CD1c-positive myeloid dendritic cell (primary cell): ENCODE results near the gene BACH2.

Experiments
- DNase-seq: peaks from one replicate; pipeline ENCODE4 v3.0.0-alpha.2; 2016; ENCODE audit errors: extremely low spot score

BACH2 gene

DNA sequence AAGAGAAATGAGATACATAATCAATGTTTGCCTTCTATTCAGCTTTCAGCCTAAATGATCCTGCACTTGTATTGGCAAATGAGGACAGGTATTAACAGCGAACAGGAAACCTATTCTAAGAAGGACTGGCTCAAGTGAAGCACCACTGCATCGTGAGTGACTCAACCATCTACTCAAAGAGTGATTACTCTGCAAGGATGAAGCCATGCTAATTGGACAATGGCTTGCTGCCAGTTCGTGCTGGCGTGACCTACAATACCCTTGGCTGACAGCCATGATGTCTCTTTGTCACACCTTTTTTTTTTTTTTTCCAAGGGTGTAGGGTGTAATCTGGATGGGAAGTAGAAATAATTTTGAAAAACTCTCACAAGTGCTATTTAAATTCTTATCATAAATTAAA lies 297.5 kb downstream of the BACH2 start:
- DNase-seq, result no peak

DNA sequence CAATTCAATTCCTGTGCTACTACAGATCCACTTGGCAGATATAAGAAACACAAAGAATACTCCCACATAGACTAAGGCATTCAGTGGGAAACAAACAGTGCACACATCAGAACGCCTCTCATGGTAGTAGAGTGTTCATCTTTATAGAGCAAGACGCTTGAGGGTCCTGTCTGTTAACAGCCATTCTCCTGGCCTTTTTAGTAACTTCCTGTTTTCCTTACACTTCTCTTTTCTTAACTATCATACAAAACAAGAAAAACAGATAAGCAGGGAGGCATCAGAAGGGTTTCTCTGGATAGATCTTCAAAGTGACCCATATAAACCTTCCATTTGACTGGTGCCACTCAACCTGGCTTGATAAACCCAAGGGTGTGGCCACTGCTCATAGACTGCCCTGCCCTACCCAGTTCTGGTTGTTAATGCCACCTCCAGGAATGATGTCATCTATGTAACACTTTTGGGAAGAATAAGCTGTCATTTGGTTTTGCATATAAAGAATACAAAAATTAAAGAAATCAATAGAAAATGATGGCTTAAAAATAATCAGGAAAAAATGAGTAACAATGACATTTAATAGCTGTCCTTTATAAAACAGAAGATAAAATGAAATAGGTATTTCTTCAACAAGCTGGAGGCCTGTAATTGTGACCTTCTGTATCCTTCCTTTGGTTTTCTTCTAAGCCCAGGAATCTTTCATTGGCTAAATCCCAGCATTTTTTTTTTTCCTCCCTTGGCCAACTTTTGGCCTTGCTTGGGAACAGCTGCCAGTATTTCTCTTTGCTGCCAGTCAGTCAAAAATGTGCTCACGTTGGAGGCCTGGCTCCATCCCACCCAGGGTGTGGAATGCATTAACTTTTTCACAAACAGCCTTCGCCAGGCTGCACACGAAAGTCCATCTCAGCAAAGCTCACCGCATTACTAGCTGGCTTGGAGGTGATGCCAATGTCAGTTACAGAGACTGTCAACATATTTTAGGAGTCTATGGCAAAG lies 298.9 kb downstream of the BACH2 start:
- DNase-seq, result peak; percentile 6

DNA sequence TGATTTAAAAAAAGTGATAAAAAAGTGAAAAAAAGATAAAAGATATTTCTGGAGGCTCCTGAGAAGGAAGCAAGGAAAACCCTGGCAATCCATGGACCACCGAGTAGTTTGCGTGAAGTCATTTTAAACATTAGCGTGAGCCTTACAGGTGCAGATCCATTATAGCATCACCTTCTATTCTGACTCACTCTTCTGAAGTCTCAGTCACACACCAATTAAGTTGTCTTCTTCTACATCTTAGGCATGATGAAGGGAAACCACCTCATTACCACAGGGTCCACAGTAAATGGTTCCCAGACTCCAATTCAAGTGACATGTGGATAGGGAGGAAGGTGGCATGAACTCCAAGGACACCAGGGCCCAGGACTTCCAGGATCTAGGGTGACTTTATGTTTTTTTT lies 303.2 kb downstream of the BACH2 start:
- no peak for DNase-seq

DNA sequence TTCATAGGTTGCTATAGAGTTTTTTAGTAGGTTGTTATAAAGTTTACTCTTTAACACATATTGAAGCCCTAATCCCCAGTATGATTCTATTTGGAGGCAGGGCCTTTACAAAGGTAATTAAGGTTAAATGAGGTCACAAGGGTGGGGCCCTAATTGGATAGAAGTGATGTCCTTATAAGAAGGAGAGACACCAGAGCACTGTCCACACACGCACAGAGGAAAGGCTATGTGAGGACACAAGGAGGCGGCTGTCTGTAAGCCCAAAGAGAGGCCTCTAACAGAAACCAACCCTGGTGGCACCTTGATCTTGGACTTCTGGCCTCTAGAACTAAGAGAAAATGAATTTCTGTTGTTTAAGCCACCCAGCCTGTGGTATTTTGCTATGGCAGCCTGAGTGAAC lies 303.8 kb downstream of the BACH2 start:
- no peak for DNase-seq

DNA sequence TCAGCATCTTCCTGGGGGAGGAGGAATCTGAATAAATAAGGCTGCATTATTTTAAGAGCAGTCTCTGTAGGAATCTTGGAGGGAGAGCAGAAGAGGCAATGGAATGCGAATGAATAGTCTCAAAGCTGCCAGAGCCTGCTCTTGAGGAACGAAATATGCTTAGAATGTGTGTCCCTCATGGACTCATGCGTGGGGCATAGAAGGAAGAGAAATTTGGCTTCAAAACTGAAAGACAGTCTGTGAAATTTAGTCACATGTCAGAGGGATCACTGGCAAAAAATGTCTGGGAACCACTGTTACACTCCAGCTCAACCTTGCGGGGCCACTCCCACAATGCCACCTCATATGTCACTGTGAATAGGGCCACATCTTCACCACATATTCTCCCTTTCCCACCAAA lies 306.9 kb downstream of the BACH2 start:
- DNase-seq, result no peak

DNA sequence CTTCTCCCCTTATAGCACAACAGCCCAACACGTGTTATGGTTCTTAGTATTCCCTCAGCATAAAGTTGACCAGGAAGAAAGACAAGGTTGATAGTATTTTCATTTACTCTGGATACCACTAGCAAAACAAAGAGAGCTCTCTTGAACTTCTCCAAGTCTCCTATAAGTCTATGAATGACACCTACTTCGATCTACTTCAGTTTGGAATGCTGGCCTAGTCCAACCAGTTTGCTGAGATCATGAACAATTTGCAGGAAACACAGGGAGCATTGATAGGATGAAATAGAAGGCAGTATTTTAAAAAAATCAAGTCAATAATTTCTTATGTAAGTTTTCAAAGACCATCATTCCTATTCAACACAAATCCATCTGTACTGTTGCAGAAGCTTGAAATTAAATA lies 308.8 kb downstream of the BACH2 start:
- DNase-seq, result no peak

DNA sequence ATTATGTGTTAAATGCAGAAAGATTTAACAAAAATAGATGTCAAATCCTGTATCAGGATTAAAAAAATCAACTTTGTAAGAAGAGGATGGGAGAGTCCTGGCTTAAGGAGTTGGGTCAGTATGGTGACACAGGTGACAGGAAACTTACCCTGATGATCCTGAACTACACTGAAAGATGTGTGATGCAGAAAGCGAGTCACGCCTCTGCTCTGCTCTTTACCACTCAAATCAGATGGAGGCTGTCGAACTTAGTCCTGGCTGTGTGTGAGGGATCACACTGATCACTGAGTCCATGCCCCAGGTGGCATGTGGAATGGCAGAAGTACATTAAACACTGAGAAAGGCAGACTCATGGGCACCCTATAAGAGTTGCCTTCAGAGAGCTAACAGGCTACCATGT lies 309.5 kb downstream of the BACH2 start:
- no peak for DNase-seq

DNA sequence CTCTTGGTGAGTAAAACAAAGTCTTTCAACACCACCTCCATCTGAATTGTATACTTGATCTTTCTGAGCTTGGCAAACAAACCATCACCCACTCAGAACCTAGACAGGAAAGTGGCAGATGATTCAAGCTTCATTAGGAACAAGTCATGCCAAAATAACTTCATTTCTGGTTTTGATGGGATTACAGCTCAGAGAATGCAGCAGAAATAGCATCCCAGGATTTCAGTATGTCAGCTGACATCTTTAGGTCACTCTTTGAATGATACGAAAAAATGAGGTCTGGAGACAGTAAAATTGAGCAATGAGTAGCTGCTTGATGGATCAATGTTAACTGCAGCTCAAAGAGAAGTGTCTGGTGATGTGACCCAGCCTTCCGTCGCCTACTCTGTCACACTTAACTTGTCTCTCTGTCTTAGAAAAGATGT lies 310.0 kb downstream of the BACH2 start:
- no peak for DNase-seq

DNA sequence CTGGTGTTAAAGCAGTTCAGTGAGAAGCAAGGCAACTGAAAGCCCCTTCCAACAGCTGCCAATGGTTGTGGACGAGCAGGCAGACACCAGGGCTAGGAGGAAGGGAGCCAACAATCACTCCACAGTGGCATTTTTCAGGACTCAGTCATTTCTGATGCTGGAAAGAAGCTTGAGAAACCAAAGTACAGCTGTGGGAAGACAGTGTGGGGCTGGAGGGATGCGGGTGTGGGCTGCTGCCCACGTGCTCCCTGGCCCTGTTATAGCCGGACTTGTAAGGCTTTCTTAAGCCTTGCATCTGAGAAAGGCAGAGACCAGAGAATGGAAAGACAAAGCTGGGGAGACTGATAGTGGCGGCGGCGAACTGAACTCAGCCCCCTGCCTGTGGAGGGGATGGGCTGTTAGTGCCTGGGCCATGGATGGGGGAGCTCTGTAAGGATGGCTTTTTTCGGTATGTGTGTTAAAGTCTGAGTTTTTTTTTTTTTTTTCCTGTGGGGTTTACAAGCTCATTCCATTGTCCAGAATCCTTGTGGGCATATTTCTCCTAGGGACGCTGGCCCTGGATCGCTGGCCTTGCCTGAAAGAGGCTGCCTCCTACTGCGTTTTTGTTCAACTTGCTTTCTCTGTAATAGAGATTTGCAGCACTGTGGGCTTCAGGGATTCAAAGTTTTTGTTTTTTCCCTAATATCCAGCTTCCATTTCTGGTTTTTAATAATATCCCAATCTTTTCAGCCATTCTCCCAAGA lies 310.7 kb downstream of the BACH2 start:
- no peak for DNase-seq

DNA sequence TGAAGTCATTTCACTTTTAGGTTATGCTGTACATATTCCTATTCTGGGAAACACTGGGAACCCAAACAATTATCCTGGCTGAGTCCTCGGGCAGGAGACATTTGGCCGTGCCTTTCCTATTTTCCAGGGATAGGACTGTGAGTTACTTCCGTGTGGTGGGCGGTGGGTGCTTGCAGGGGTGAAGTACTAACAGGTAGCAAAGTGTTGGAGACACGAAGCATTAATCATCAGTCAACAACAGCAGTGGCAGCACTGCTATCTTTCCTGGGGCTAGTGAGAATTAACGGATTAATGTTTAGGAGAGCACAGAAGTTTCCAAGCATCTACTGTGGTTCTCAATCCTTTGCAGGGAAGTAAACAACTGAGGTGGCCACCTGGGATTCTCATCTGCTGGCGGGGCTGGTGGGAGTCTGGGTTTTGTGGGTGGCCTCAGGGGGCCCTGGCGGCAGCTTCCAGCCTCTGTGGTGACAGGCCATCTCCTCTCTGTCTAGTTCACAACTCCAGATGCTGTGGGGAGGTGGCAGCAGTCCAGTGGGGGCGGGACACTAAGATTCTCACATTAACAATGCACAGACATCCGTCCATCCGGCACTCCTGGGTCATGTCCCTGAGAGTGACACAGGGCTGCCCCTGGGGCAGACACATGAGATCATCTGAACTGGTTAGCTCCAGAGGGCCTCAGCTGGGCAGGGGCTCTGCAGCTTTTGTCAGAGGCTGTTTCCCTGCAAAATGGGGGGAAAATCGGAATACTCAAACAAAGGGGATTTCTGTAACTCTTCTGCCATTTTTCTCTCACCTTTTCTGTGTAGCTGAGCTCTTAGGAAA lies 311.5 kb downstream of the BACH2 start:
- no peak for DNase-seq

DNA sequence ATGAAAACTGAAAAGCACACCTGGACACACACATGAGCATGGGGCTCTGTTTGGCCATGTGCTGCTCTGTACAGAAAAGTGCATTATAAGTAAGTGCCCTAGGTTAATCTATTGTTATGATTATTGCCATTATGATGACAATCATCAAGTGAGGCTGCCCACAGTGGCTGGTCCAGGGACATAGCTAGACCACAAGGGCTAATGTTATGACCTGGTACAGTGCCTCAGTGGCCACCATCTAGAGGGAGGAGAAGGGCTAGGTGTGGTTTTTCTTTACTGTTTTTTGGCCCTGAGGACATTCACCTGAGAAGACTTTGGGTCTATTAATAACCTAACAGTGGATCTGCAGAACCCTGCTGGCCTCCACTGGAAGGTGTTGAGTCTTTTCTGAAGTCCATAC lies 316.3 kb downstream of the BACH2 start:
- DNase-seq, result no peak

DNA sequence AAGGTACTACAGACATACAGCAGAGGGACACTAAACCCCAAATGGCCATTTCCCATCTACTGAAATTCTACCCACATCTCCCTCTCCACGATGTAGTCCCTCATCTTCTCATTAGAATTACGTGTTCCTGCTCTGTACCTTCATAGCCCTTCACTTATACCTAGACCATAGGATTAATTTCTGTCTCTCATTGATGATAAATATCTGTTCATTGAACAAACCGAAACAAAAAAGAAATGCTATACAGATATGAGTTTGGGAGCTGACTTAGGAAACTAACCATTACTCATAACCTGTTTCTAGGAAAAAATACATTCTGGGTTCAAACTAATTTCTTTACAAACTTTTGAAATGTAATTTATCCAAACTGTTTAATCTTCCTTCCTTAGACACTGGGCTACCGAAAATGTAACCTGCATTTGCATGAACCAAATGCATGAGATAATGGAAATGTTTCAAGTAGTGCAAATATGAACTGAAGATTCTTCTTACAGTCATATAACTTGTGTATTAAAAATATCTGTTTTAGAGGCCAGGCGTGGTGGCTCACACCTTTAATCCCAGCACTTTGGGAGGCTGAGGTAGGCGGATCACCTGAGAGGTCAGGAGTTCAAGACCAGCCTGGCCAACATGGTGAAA lies 317.0 kb downstream of the BACH2 start:
- DNase-seq, result no peak

DNA sequence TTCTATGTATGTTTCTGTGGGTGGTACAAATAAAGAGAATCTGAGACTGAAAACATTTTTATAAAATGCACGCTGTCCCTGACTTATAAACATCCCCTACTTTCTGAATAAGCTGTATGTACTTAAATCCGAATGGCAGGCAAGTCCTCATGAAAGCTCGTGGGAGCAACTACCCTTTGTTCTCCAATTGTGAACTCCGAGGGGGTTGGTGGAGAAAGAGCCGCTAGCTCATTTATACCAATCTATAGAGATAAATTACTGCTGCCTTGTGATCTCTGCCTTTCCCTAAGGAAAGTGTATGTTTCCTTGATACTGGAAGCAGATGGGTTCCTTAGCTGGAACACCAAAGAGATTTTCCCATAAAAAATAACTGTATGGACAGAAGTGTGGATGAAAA lies 317.9 kb downstream of the BACH2 start:
- no peak for DNase-seq

DNA sequence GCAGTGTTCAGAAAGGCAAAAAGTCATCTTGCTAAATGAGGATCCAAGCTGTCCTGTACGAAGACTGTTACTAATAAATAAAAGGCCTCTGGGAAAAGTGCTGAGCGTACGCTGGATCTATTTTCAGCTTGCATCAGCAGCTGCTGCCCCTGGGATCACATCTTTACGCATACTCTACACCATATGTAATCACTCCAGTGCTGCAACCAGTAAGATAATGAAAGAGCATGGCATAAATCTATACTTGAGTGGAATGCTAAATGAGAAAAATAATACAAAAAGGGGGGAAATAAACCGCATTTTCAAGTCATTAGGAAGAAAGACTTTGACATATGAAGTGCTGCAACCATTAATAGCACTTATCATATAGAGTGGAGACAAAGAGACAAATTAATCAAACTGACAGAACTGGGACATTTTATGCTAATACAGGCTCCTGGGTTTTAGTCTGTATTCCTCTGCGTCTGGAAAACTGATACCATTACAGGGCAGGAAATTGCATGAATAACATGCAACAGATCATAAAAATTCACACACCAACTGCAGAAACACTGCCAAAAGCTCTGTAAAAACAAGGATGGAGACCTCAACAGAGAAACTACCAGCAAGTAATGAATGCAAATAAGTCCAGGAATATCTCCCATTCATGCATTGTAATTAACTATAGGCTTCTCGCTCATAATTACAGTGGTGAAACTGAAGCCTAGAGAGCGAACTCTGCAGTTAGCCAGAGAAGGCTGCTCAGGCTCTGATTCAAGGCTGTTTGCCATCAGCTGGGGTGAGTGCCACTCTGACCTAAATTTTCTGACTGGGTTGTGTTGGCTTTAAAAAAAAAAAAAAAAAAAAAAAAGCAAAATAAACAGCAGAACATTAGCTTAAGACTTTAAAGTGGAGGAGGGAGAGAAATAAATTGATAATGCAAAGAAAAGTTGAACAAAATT lies 318.6 kb downstream of the BACH2 start:
- DNase-seq, result no peak

DNA sequence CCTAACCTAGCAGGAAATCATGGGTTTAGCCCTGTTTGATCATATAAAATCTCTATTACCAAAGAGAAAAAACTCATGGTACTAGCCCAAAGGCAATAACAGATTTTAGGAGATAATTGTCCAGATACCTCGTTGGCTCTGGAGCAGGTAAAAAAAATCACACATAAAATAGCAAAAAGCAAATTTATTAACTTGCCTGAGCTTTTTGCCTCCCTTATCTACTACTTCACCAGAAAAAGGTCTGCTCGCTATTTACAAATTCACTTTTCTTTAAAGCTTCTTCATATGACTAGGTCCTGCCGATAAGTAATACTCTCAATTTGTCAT lies 320.0 kb downstream of the BACH2 start:
- no peak for DNase-seq

DNA sequence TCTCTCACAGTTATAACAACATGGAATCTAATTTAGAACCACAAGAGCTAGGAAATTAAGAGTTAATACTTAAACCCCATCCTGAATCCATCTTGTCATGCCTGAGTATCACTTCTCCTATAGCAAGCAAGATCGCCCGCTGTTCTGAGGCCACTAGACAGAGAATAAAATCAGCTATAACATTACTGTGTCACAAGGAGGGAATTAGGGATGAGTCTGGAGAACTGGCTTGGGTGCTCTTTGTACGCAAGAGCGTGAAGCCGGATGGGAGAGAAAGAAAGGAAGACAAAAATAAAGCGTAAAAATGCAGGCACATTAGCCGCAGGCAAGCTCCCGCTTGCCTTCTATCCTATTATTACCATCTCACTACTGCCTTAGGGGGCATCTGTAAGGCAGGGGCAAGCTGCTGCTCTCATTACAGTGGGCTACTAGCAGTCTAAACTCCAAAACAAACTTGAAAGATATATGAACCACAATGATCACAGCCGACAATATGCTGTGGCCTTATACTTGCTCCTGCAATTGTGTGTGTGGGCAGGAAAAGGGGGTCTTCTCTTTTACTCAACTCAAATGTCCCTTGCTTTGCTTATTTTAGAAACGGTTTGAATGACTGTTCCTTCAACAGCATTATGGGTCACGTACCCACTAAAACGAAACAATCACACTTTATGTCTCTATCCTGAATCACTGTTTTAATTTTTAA lies 320.5 kb downstream of the BACH2 start:
- DNase-seq, result no peak

DNA sequence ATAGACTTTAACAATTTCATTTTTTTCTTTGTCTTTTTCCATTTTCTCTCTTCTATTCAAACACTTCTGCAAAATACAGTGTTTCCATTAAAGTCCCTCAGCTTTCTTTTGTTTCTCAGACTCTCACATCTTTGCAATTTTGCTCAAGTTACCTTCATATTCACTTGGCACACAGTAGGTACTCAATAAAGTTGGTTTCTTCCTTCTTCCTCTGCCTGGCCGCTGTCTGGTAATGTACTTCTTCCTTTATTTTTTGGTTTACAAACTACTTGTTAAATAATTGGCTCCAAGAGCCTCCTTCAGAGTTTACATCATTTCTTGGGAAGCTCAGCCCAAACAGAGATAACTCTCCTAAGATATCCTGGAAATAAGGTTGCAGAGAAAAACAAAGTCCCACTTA lies 321.3 kb downstream of the BACH2 start:
- no peak for DNase-seq

DNA sequence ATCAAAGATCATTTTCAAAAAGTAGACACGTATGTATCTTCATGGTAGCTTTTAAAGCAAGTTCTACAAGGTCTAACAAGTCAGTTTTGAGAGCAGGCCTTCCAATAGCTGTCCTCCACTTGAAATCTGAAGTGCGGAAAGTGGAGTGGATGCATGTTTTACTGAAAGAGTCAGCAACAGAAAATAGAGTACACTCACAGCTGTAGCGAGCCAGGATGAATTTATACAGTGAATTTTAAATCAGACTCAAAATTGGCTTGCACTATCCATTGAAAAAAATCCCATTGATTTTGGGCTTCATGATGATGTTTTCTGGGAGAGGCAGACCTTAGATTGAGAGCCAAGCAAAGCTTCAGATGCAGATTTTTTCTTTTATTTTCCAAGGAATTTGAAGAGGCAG lies 321.8 kb downstream of the BACH2 start:
- DNase-seq, result no peak

DNA sequence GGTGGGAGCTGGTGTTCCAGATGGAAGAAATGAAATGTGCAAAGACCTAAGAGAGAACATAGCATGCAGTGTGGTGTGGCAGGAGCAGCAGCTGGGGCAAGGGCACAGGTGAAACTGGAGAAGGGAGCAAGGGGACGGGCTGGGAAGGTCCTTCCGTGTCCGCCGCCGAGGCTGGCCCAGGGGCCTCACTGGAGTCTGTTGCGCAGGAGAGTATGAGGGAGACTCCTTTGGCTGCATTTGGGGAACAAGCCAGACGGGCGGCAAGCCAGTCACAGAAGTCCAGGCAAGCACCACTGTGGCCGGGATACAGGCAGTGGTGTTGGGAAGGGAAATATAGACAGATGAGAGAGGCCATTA lies 324.6 kb downstream of the BACH2 start:
- DNase-seq, result no peak
